Measurements from ENCODE around the gene MBOAT1. TPM values are rescaled to one million over a fixed set of nuclear protein-coding genes. Genes with fewer than 3 reads are reported as not detected.
A peak's percentile ranks its signal among the peaks of the same experiment; 100 is the strongest.

Gene MBOAT1
- total RNA-seq, 4 donors from 2014 or later = 6.8 to 33.5 (median 25.9) TPM

GRCh38 chr6:20170455-20171148, 41.7 kb downstream of the MBOAT1 start:
- H3K27me3 ChIP-seq = no peaks in the 10 kb centered on the region
- H3K9me3 ChIP-seq = no peaks in the 10 kb centered on the region
- no peak for DNase-seq
- H3K36me3 ChIP-seq = no peaks in the 10 kb centered on the region
- TF ChIP-seq, protein P1, sequence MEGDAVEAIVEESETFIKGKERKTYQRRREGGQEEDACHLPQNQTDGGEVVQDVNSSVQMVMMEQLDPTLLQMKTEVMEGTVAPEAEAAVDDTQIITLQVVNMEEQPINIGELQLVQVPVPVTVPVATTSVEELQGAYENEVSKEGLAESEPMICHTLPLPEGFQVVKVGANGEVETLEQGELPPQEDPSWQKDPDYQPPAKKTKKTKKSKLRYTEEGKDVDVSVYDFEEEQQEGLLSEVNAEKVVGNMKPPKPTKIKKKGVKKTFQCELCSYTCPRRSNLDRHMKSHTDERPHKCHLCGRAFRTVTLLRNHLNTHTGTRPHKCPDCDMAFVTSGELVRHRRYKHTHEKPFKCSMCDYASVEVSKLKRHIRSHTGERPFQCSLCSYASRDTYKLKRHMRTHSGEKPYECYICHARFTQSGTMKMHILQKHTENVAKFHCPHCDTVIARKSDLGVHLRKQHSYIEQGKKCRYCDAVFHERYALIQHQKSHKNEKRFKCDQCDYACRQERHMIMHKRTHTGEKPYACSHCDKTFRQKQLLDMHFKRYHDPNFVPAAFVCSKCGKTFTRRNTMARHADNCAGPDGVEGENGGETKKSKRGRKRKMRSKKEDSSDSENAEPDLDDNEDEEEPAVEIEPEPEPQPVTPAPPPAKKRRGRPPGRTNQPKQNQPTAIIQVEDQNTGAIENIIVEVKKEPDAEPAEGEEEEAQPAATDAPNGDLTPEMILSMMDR (IDR thresholded peaks at IDR 0.05) = no peak
- TF ChIP-seq POLR2A (IDR thresholded peaks at IDR 0.05) = no peak
- H3K4me1 ChIP-seq = peaks cover 0 to 9% of the 10 kb centered on the region in 2 donors
- intact Hi-C loops (cut with DNase I; ENCODE audit: low total_unique reads) = no loop called here
- no peak overlapping the region for H3K27ac ChIP-seq
- H3K4me3 ChIP-seq = no peak overlapping the region

DNA sequence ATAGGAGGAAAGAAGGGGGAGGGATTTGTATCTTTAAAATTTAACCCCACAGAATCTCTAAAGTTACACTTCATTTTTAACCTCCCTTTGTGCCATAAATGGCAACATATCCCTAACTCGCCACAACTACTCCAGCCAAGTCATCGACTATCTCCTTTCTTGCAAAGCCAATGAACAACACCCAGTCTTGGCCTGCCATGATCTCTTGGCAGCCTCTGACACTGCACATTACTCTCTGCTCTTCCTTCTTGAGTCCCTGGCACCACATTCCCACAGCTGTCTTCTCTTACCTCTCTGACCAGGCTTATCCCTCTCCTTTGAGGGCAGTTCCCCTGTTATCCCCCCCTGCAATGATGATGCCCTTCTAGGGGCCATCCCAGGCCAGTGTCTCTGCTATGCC, 42.5 kb downstream of the MBOAT1 start:
- H3K27me3 ChIP-seq = no peaks in the 10 kb centered on the region
- H3K4me3 ChIP-seq = no peak overlapping the region
- H3K27ac ChIP-seq = peak overlapping the region; percentile 20 to 42
- intact Hi-C loops (cut with DNase I; ENCODE audit: low total_unique reads) = no loop called here
- DNase-seq = no peak
- no peaks in the 10 kb centered on the region for H3K36me3 ChIP-seq
- H3K4me1 ChIP-seq = peaks cover 0 to 9% of the 10 kb centered on the region in 2 donors
- TF ChIP-seq, protein P1 (IDR thresholded peaks at IDR 0.05) = no peak
- no peak for TF ChIP-seq POLR2A (IDR thresholded peaks at IDR 0.05)
- no peaks in the 10 kb centered on the region for H3K9me3 ChIP-seq

GRCh38 chr6:20169119-20169557, 43.1 kb downstream of the MBOAT1 start:
- Histone ChIP-seq H3K4me1 (peaks cover 0 to 9% of the 10 kb centered on the region in 2 donors), H3K27ac (peak overlapping the region; percentile 20 to 42), H3K4me3 (no peak overlapping the region), H3K36me3 (no peaks in the 10 kb centered on the region), H3K27me3 (no peaks in the 10 kb centered on the region), H3K9me3 (no peaks in the 10 kb centered on the region)
- peak; percentile 19 to 23 for DNase-seq
- intact Hi-C loops (cut with DNase I; ENCODE audit: low total_unique reads) = no loop called here
- TF ChIP-seq, protein P1 (IDR thresholded peaks at IDR 0.05) = no peak
- TF ChIP-seq POLR2A (IDR thresholded peaks at IDR 0.05) = no peak

DNA sequence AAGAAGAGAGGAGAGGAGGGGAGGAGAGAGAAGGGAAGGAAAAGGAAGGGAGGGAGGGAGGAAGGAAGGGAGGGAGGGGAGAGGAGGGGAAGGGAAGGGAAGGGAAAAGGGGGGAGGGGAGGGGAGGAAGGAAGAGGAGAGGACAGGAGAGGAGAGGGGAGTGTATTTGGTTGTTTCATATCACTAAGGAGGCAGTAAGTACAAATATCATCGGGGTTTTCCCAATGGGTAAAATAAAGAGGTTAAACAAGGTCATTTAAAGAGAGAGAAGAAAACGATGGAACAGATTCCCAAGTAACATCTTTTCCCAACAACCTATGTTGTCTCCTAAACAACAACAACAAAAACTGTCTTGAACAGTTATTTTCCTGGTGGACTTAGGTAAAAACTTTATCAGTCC, 43.6 kb downstream of the MBOAT1 start:
- no peak overlapping the region for H3K4me3 ChIP-seq
- DNase-seq = no peak
- no peaks in the 10 kb centered on the region for H3K9me3 ChIP-seq
- peaks cover 0 to 9% of the 10 kb centered on the region in 2 donors for H3K4me1 ChIP-seq
- H3K27ac ChIP-seq = peak overlapping the region; percentile 17 to 19
- H3K27me3 ChIP-seq = no peaks in the 10 kb centered on the region
- intact Hi-C loops (cut with DNase I; ENCODE audit: low total_unique reads) = no loop called here
- TF ChIP-seq, protein P1 (IDR thresholded peaks at IDR 0.05) = no peak
- no peak for TF ChIP-seq POLR2A (IDR thresholded peaks at IDR 0.05)
- H3K36me3 ChIP-seq = no peaks in the 10 kb centered on the region

GRCh38 chr6:20167601-20168000, 44.7 kb downstream of the MBOAT1 start:
- Histone ChIP-seq H3K4me1 (peaks cover 0 to 9% of the 10 kb centered on the region in 2 donors), H3K36me3 (no peaks in the 10 kb centered on the region), H3K4me3 (no peak overlapping the region), H3K27me3 (no peaks in the 10 kb centered on the region), H3K9me3 (no peaks in the 10 kb centered on the region), H3K27ac (peak overlapping the region in 1 of 2 donors; percentile 19)
- intact Hi-C loops (cut with DNase I; ENCODE audit: low total_unique reads) = no loop called here
- no peak for DNase-seq
- TF ChIP-seq, protein P1 (IDR thresholded peaks at IDR 0.05) = no peak
- no peak for TF ChIP-seq POLR2A (IDR thresholded peaks at IDR 0.05)

Data from uterus (tissue), 4 donors.